LNCAP (cell line): ENCODE measurements around the gene CCDC157.

Source experiments
- TF ChIP-seq, protein P1 (sequence below): fragments of 450-650 bp; IDR thresholded peaks from 2 replicates; pipeline ENCODE4 v1.5.1; 2017; ENCODE audit warnings: mild to moderate bottlenecking

Gene CCDC157

DNA sequence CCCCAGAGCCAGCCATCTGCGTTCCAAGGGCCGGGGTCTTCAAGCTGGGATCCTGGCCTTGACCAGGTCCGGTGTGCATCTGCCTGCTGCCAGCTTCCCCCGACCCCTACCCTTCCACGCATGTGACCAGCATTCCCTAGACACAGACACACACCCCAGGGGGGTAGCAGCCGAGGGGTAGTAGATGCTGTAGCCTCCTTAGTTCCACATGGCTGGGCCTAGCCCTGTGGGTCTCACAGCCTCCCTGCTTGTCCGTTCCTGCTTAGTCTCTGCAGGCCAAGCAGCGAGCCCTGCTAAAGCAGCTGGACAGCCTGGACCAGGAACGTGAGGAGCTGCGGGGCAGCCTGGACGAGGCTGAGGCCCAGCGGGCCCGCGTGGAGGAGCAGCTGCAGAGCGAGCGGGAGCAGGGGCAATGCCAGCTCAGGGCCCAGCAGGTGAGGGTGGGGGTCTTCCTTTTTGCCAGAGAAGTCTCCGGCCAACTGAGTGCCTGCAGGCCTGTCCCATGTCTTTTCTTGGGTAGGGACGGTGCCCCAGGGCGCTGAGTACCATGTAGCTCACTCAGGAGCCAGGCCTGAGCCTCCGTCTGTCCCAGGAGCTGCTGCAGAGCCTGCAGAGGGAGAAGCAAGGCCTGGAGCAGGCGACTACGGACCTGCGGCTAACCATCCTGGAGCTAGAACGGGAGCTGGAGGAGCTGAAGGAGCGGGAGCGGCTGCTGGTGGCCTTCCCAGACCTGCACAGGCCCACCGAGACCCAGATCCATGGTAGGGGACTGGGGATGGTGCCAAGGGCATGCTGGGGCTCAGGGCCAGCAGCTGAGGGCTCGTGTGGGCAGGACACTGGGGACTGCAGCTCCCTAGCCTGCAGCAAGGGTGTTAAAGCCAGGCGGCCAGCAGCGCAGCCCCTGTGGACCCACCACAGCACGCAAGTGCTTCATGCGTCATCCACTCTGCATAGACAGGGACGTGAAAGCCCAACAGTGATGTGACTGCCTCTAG is 16.8 kb downstream of the CCDC157 start:
- TF ChIP-seq, protein P1, sequence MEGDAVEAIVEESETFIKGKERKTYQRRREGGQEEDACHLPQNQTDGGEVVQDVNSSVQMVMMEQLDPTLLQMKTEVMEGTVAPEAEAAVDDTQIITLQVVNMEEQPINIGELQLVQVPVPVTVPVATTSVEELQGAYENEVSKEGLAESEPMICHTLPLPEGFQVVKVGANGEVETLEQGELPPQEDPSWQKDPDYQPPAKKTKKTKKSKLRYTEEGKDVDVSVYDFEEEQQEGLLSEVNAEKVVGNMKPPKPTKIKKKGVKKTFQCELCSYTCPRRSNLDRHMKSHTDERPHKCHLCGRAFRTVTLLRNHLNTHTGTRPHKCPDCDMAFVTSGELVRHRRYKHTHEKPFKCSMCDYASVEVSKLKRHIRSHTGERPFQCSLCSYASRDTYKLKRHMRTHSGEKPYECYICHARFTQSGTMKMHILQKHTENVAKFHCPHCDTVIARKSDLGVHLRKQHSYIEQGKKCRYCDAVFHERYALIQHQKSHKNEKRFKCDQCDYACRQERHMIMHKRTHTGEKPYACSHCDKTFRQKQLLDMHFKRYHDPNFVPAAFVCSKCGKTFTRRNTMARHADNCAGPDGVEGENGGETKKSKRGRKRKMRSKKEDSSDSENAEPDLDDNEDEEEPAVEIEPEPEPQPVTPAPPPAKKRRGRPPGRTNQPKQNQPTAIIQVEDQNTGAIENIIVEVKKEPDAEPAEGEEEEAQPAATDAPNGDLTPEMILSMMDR: no peak

DNA sequence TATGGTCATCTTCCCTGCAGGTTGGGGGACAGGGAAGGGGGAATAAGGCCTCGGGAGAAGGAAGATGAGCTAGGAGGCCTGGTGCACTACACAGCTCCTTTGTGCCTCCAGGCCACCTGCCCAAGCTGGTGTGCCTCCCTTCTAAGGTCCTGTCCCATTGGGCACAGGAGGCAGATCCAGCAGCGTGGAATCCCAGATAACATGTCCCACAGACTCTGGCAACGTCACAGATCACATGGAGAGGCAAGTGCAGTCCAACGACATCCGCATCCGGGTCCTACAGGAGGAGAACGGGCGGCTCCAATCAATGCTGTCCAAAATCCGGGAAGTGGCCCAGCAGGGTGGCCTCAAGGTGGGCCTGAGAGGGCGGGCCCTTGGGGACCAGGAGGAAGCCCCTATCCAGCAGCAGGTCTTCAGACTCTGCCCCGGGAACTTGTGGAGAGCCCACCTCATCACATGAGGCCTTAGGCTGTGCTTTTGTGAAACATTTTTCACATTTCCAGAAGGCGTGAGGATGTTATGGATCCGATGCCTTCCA is 18.6 kb downstream of the CCDC157 start:
- TF ChIP-seq, protein P1: no peak

DNA sequence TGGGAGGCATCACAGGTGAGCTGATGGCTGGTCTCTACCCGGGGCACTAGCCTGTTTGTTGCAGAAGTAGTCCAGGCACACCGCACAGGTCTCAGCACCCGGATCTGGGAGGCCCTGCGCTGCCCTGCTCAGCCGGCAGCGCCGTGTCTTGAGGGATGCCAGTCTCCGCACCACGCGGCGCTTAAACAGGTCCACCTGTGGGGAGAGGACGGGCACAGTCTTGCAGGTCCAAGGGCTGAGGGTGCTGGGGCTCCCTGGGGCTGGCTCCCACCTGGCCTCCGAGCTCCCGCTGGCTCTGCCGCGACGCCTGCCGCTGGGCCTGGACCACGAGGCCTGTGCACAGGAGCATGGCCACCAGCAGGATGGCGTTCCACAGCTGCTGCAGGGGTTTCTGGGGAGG is 23.2 kb downstream of the CCDC157 start:
- TF ChIP-seq, protein P1: no peak

DNA sequence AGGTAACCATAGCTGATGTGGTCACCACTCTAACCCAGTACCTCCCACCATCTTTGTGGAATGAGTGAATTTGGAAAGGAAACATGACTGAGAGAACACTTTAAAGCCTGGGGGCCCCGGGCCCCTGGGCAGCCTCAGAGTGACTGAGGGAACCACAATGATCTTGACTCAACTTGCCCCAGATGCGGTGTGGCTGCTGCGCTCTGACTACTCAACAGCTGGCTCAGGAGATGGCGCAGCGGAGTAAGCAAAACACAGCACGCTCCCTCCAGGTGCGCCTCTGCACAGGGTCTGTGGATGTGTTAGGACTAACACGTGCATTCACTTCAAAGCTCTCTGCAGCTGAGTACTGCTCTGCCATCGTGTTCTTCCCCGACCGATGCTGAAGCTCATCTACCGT is 24.5 kb downstream of the CCDC157 start:
- TF ChIP-seq, protein P1: no peak

DNA sequence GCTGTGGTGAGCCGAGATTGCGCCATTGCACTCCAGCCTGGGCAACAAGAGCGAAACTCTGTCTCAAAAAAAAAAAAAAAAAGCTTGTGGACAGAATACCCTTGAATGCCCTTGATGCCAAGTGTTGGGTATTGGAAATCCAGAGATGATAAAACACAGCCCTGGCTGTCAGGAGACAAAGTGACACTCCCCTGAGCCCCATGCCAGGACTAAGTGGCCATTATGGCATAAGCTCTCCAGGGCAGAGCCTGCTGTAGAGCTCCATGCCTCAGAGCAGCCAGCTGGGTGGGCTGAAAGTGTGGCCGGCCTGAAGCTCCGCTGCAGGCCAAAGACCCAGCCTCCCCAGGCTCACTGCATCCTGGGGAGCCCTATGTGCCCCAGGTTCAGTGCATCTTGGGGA is 25.5 kb downstream of the CCDC157 start:
- TF ChIP-seq, protein P1: no peak

DNA sequence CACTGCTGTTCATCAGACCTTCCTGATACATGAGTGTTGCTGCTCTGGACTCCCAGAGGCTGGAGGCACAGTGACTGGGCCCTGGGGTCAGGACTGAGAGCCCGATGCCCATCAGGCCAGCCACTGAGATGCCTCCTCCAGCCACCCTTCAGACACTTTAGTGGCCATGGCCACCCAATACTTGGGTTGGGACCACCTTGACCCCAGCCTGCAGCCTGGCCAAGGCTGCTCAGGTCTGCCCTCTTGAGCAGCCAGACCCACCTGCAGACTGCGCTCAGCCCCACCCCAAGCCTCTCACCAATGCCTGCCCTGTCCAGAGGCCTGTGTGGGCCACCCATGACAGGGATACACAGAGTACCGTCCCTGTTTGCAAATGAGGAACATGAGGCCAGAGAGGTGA is 26.3 kb downstream of the CCDC157 start:
- TF ChIP-seq, protein P1: no peak

DNA sequence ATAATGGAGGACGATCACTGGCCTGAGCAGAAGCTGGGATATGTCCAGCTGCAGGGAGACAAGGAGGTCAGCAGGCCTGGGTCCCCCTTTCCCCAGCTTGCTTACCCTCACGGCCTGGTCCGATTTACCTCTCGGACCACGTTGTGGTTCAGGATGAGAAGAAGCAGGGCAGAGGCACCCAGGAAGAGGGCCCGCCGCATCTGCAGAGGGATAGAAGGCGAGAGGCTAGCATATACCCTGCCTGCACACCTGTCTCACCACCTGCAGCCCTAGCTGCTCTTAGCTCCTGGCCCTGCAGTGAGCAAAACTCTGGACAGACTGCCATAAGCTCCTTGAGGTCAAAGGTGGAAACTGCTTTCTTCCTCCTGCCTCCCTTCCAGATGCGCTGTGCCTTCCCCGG is 29.1 kb downstream of the CCDC157 start:
- TF ChIP-seq, protein P1: no peak
